Stimulated activated naive CD8-positive, alpha-beta T cell treated with anti-CD3 and anti-CD28 coated beads, Interleukin-15, Interleukin-2, amounts not matched to agents 100 U/mL and 50 U/mL, for 24 hours (primary cell): Measurements from ENCODE around the gene DGKI.

Source experiments
- ATAC-seq: fragments of 150-1000 bp; cut with Tn5 transposase; one replicate; pipeline ENCODE4 v1.10.0; 2021
- DNase-seq: peaks from one replicate; pipeline ENCODE4 v3.0.0; 2021

Gene DGKI

GRCh38 chr7:137685433-137686164 is 161.2 kb downstream of the DGKI start:
- ATAC-seq (no peak), DNase-seq (no peak)

GRCh38 chr7:137684776-137685175 is 162.0 kb downstream of the DGKI start:
- DNase-seq, result no peak
- ATAC-seq, result no peak

- DNase-seq (no peak), ATAC-seq (no peak)
Measured at GRCh38 chr7:137684316-137684715, 162.5 kb downstream of the DGKI start.

GRCh38 chr7:137682596-137682995 is 164.2 kb downstream of the DGKI start:
- no peak for ATAC-seq
- no peak for DNase-seq

GRCh38 chr7:137681657-137682562 is 164.9 kb downstream of the DGKI start:
- DNase-seq, result no peak
- ATAC-seq, result no peak

GRCh38 chr7:137674551-137675409 is 172.0 kb downstream of the DGKI start:
- DNase-seq (no peak), ATAC-seq (no peak)

- DNase-seq (no peak), ATAC-seq (no peak)
Measured at GRCh38 chr7:137674048-137674447, 172.7 kb downstream of the DGKI start.

- DNase-seq (no peak), ATAC-seq (no peak)
Measured at GRCh38 chr7:137671920-137672319, 174.9 kb downstream of the DGKI start.

GRCh38 chr7:137670222-137671064 is 176.3 kb downstream of the DGKI start:
- no peak for DNase-seq
- ATAC-seq, result no peak

GRCh38 chr7:137669706-137670105 is 177.1 kb downstream of the DGKI start:
- ATAC-seq (no peak), DNase-seq (no peak)

- ATAC-seq, result no peak
- no peak for DNase-seq
Measured at GRCh38 chr7:137668404-137668803, 178.4 kb downstream of the DGKI start.

GRCh38 chr7:137667633-137668387 is 179.0 kb downstream of the DGKI start:
- ATAC-seq (no peak), DNase-seq (no peak)

GRCh38 chr7:137664846-137665245 is 181.9 kb downstream of the DGKI start:
- no peak for DNase-seq
- no peak for ATAC-seq

- DNase-seq (no peak), ATAC-seq (no peak)
Measured at GRCh38 chr7:137661634-137662033, 185.1 kb downstream of the DGKI start.

GRCh38 chr7:137658190-137658900 is 188.4 kb downstream of the DGKI start:
- no peak for DNase-seq
- no peak for ATAC-seq

- no peak for ATAC-seq
- DNase-seq, result no peak
Measured at GRCh38 chr7:137657476-137658189, 189.1 kb downstream of the DGKI start.

- no peak for DNase-seq
- no peak for ATAC-seq
Measured at GRCh38 chr7:137656850-137657232, 189.9 kb downstream of the DGKI start.

- peak; percentile 77 for DNase-seq
- no peak for ATAC-seq
Measured at GRCh38 chr7:137656227-137656849, 190.4 kb downstream of the DGKI start.

- DNase-seq (no peak), ATAC-seq (no peak)
Measured at GRCh38 chr7:137655804-137656203, 191.0 kb downstream of the DGKI start.
